ENCODE data around the gene NAPEPLD. TPM values are rescaled to one million over a fixed set of nuclear protein-coding genes. Genes with fewer than 3 reads are reported as not detected.

Gene NAPEPLD
- total and polyA plus RNA-seq, 2 donors (not counting 1 experiment from before 2014, with no cell fraction given) = 5.7 to 9.2 TPM

DNA sequence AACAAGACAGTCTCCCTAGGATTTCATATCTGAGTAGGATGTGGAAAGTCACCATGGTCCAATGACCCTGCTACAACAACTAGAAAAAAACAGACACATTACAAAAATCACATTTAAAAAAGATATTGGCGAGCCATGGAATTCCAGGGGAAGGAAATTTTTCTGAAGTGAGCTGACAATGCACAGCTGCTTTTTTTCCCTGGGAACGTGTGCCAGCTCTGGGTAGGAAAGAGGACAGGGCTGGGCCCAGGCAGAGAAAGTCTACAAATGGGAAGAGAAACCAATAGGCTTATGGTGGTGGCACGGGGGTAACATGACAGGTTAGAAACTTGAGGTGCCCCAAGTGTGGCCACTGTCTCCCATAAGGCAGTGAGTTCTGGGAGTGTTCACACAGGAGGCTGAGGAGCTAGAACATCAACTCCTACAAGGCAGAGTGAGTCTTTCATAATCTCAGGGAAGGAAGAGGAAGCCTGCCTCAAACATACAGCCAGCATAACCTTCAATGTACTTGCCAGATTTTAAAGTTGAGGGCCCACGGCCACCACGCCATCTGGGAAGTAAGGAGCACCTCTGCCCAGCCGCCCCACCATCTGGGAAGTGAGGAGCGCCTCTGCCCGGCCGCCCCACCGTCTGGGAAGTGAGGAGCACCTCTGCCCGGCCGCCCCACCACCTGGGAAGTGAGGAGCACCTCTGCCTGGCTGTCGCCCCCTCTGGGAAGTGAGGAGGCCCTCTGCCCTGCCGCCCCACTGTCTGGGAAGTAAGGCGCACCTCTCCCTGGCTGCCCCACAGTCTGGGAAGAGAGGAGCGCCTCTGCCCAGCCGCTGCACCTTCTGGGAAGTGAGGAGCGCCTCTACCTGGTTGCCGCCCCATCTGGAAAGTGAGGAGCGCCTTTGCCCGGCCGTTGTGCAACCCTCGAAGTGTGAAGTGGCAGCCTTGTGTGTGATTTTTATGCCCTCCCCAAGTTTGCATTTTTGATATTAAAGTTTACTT lies 80.2 kb downstream of the NAPEPLD start:
- TF ChIP-seq EZH2 (IDR thresholded peaks at IDR 0.05; ENCODE audit: low read length, missing control alignments) = no peak
- TF ChIP-seq, protein P1, sequence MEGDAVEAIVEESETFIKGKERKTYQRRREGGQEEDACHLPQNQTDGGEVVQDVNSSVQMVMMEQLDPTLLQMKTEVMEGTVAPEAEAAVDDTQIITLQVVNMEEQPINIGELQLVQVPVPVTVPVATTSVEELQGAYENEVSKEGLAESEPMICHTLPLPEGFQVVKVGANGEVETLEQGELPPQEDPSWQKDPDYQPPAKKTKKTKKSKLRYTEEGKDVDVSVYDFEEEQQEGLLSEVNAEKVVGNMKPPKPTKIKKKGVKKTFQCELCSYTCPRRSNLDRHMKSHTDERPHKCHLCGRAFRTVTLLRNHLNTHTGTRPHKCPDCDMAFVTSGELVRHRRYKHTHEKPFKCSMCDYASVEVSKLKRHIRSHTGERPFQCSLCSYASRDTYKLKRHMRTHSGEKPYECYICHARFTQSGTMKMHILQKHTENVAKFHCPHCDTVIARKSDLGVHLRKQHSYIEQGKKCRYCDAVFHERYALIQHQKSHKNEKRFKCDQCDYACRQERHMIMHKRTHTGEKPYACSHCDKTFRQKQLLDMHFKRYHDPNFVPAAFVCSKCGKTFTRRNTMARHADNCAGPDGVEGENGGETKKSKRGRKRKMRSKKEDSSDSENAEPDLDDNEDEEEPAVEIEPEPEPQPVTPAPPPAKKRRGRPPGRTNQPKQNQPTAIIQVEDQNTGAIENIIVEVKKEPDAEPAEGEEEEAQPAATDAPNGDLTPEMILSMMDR (conservative IDR thresholded peaks at IDR 0.05 in 1 of 2, IDR thresholded peaks at IDR 0.05 in 1 of 2; ENCODE audit: low read depth in 1 of 2, low read length in 2 of 2) = no peak
- Histone ChIP-seq H3K4me2 (ENCODE audit: extremely low read depth, insufficient read depth, low read length) (no peak overlapping the region), H3K27me3 (ENCODE audit: control insufficient read depth, insufficient read depth, low read length) (no peaks in the 10 kb centered on the region), H4K20me1 (ENCODE audit: control insufficient read depth, extremely low read depth, insufficient read depth, low read length) (no peaks in the 10 kb centered on the region), H3K27ac (ENCODE audit: insufficient read depth, low read length) (no peak overlapping the region), H3K4me1 (ENCODE audit: control insufficient read depth, extremely low read depth, insufficient read depth, low read length) (peaks cover 1% of the 10 kb centered on the region), H3K9ac (ENCODE audit: insufficient read depth, low read length) (no peak overlapping the region), H3K79me2 (ENCODE audit: control insufficient read depth, insufficient read depth, low read length) (no peaks in the 10 kb centered on the region), H3K4me3 (replicated peaks in 1 of 4; ENCODE audit: control extremely low read depth in 1 of 4, insufficient read depth in 1 of 4, low read depth in 3 of 4, low read length in 4 of 4) (no peak overlapping the region), H3K36me3 (ENCODE audit: control insufficient read depth, insufficient read depth, low read length) (no peaks in the 10 kb centered on the region), H2AFZ (ENCODE audit: low read length) (no peak overlapping the region), H3K9me3 (ENCODE audit: control insufficient read depth, insufficient read depth, low read depth, low read length) (no peaks in the 10 kb centered on the region)
- no peak for DNase-seq (ENCODE audit: low read depth in 2 of 2)

DNA sequence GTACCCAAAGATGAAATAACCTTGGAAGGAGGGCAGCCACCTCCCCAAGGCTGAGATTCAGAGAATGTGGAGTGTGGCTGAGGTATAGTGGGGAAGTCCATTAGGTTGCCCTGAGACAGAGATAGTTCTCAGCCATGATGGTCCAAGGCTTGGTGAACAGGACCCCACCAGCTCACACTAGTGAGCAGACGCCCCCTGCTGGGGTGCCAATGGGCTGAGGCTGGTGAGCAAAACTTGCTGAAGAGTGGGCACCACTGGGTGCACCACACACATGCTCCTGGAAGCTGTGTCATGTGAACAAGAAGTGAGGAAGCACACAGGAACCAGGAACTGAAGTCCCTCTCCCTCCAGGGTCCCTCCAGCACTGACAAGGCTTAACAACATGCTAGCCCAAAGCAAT lies 83.2 kb downstream of the NAPEPLD start:
- Histone ChIP-seq H3K9ac (ENCODE audit: insufficient read depth, low read length) (no peak overlapping the region), H3K79me2 (ENCODE audit: control insufficient read depth, insufficient read depth, low read length) (no peaks in the 10 kb centered on the region), H3K27me3 (ENCODE audit: control insufficient read depth, insufficient read depth, low read length) (no peaks in the 10 kb centered on the region), H3K9me3 (ENCODE audit: control insufficient read depth, insufficient read depth, low read depth, low read length) (no peaks in the 10 kb centered on the region), H3K4me1 (ENCODE audit: control insufficient read depth, extremely low read depth, insufficient read depth, low read length) (no peaks in the 10 kb centered on the region), H3K36me3 (ENCODE audit: control insufficient read depth, insufficient read depth, low read length) (no peaks in the 10 kb centered on the region), H2AFZ (ENCODE audit: low read length) (no peak overlapping the region), H3K4me2 (ENCODE audit: extremely low read depth, insufficient read depth, low read length) (no peak overlapping the region), H3K27ac (ENCODE audit: insufficient read depth, low read length) (no peak overlapping the region), H3K4me3 (replicated peaks in 1 of 4; ENCODE audit: control extremely low read depth in 1 of 4, insufficient read depth in 1 of 4, low read depth in 3 of 4, low read length in 4 of 4) (no peak overlapping the region), H4K20me1 (ENCODE audit: control insufficient read depth, extremely low read depth, insufficient read depth, low read length) (no peaks in the 10 kb centered on the region)
- TF ChIP-seq, protein P1 (conservative IDR thresholded peaks at IDR 0.05 in 1 of 2, IDR thresholded peaks at IDR 0.05 in 1 of 2; ENCODE audit: low read depth in 1 of 2, low read length in 2 of 2) = peak; percentile 34 to 67
- no peak for TF ChIP-seq EZH2 (IDR thresholded peaks at IDR 0.05; ENCODE audit: low read length, missing control alignments)
- DNase-seq (ENCODE audit: low read depth in 2 of 2) = peak; percentile 13 to 31

DNA sequence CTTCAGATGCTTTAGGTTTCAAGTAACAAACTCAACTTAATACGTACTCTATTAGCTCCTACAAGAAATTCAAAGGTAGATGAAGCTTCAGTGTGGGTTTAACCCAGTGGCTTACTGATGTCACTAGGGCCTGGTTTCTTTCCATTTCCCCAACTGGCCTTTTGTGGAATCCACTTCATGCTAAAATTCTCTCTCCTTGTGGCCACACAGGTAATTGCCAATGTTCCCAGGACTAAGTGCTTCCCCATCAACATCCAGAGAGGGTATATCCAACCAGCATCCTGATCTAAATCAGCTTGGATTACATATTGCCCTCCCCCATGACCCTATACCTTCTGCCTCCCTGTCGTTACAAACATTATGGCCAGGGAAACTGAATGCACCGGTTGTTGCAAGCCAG lies 85.0 kb downstream of the NAPEPLD start:
- Histone ChIP-seq H3K9ac (ENCODE audit: insufficient read depth, low read length) (no peak overlapping the region), H3K36me3 (ENCODE audit: control insufficient read depth, insufficient read depth, low read length) (no peaks in the 10 kb centered on the region), H3K27ac (ENCODE audit: insufficient read depth, low read length) (no peak overlapping the region), H3K27me3 (ENCODE audit: control insufficient read depth, insufficient read depth, low read length) (no peaks in the 10 kb centered on the region), H3K79me2 (ENCODE audit: control insufficient read depth, insufficient read depth, low read length) (no peaks in the 10 kb centered on the region), H3K4me2 (ENCODE audit: extremely low read depth, insufficient read depth, low read length) (no peak overlapping the region), H3K4me3 (replicated peaks in 1 of 4; ENCODE audit: control extremely low read depth in 1 of 4, insufficient read depth in 1 of 4, low read depth in 3 of 4, low read length in 4 of 4) (no peak overlapping the region), H3K4me1 (ENCODE audit: control insufficient read depth, extremely low read depth, insufficient read depth, low read length) (no peaks in the 10 kb centered on the region), H4K20me1 (ENCODE audit: control insufficient read depth, extremely low read depth, insufficient read depth, low read length) (no peaks in the 10 kb centered on the region), H3K9me3 (ENCODE audit: control insufficient read depth, insufficient read depth, low read depth, low read length) (no peaks in the 10 kb centered on the region), H2AFZ (ENCODE audit: low read length) (no peak overlapping the region)
- TF ChIP-seq EZH2 (IDR thresholded peaks at IDR 0.05; ENCODE audit: low read length, missing control alignments) = no peak
- TF ChIP-seq, protein P1 (conservative IDR thresholded peaks at IDR 0.05 in 1 of 2, IDR thresholded peaks at IDR 0.05 in 1 of 2; ENCODE audit: low read depth in 1 of 2, low read length in 2 of 2) = no peak
- DNase-seq (ENCODE audit: low read depth in 2 of 2) = no peak
